ENCODE measurements around the gene LDLRAD3.

GRCh38 chr11:36022882-36023281 lies 79.0 kb downstream of the LDLRAD3 start:
- no peak for TF ChIP-seq CTCF (IDR thresholded peaks at IDR 0.05; ENCODE audit: insufficient read depth, low read depth, low read length)
- no peak for TF ChIP-seq EZH2 (IDR thresholded peaks at IDR 0.05; ENCODE audit: insufficient read depth, low read length)
